SK-N-SH treated with all-trans-retinoic acid at 6 μM for 48 hours (cell line): ENCODE measurements around the gene CHKA.

Experiments
- ESRRG ChIP-seq: fragments of 250-450 bp; sonication (Bioruptor Pico); IDR thresholded peaks from 2 replicates; pipeline ENCODE4 v1.6.1; 2021; ENCODE audit warnings: mild to moderate bottlenecking
- TOX ChIP-seq: fragments of 250-450 bp; sonication (Bioruptor Pico); IDR thresholded peaks from 2 replicates; pipeline ENCODE4 v1.8.0; 2021; ENCODE audit warnings: mild to moderate bottlenecking, moderate library complexity, borderline replicate concordance

- TF ChIP-seq ESRRG (CRISPR knock-in tag) (no peak), TOX (CRISPR knock-in tag) (no peak)
These were observed 38.7 kb downstream of the CHKA start for GRCh38 chr11:68082481-68082880.
